Right ventricle myocardium inferior (tissue), 1 donor: ENCODE results near the gene TEK. TPM values are rescaled to one million over a fixed set of nuclear protein-coding genes. Genes with fewer than 3 reads are reported as not detected.

Source experiments
- ATAC-seq: fragments of 200-7000 bp; cut with Tn5 transposase; one replicate; pipeline ENCODE4 v1.9.1; 2020; ENCODE audit warnings: mild to moderate bottlenecking, moderate library complexity
- DNase-seq: peaks from one replicate; pipeline ENCODE4 v3.0.0; 2021; ENCODE audit errors: missing footprints
- intact Hi-C: fragments of 100-400 bp; cut with DNase I; formaldehyde crosslinking; loops from one replicate; pipeline ENCODE4 v1.11.0; 2022
- total RNA-seq: library from RNA; stranded (reverse); fragmentation: NEBNext Ultra II Directional; extraction: Animal tissue kit (Norgen Biotek cat#: 25700); gene quantifications from one replicate; pipeline ENCODE4 v1.2.1, GENCODE V29; 2021
- donor health status: DM: no; HTN: yes; CAD: no; lungs with severe emphysema.

Gene TEK
- total RNA-seq, 1 donor from 2014 or later: 21.1 TPM

- ATAC-seq (no peak), DNase-seq (no peak)
- intact Hi-C loops: no loop called here
These were observed 53.0 kb downstream of the TEK start for GRCh38 chr9:27162045-27162444.

- intact Hi-C loops: no loop called here
These were observed 56.0 kb downstream of the TEK start for GRCh38 chr9:27165068-27165467.

GRCh38 chr9:27165670-27166069 is 56.6 kb downstream of the TEK start:
- DNase-seq (no peak), ATAC-seq (no peak)

More at GRCh38 chr9:27165068-27165467, 56.0 kb downstream of the TEK start:
- ATAC-seq: no peak
- DNase-seq: no peak

GRCh38 chr9:27168496-27168895 is 59.5 kb downstream of the TEK start:
- DNase-seq (no peak), ATAC-seq (no peak)
- intact Hi-C loops: no loop called here

More at GRCh38 chr9:27165670-27166069, 56.6 kb downstream of the TEK start:
- intact Hi-C loops: no loop called here

GRCh38 chr9:27168951-27169350 is 59.9 kb downstream of the TEK start:
- no peak for DNase-seq
- intact Hi-C loops: no loop called here
- ATAC-seq: no peak

GRCh38 chr9:27176971-27177370 is 67.9 kb downstream of the TEK start:
- no peak for ATAC-seq
- intact Hi-C loops: no loop called here
- no peak for DNase-seq

- ATAC-seq (no peak), DNase-seq (no peak)
- intact Hi-C loops: no loop called here
These were observed 70.3 kb downstream of the TEK start for GRCh38 chr9:27179245-27179865.

GRCh38 chr9:27181381-27181780 is 72.4 kb downstream of the TEK start:
- intact Hi-C loops: no loop called here
- DNase-seq: no peak
- no peak for ATAC-seq

- intact Hi-C loops: no loop called here
- DNase-seq (no peak), ATAC-seq (no peak)
These were observed 73.4 kb downstream of the TEK start for GRCh38 chr9:27182421-27182820.

GRCh38 chr9:27183131-27183530 is 74.1 kb downstream of the TEK start:
- DNase-seq (no peak), ATAC-seq (no peak)
- intact Hi-C loops: no loop called here

- no peak for ATAC-seq
- no peak for DNase-seq
- intact Hi-C loops: loop anchor here (1.0 kb wide), 1 partner anchor 10 kb away; no protein-coding TSS in a partner anchor
These were observed 74.7 kb downstream of the TEK start for GRCh38 chr9:27183701-27184100.

GRCh38 chr9:27184556-27185351 is 75.7 kb downstream of the TEK start:
- ATAC-seq: no peak
- no peak for DNase-seq
- intact Hi-C loops: loop anchor here (1.0 kb wide), 1 partner anchor 9 kb away; no protein-coding TSS in a partner anchor

GRCh38 chr9:27188426-27188825 is 79.4 kb downstream of the TEK start:
- ATAC-seq: no peak
- DNase-seq: no peak
- intact Hi-C loops: no loop called here

- intact Hi-C loops: no loop called here
- ATAC-seq (no peak), DNase-seq (no peak)
These were observed 80.4 kb downstream of the TEK start for GRCh38 chr9:27189426-27189825.

- intact Hi-C loops: loop anchor here (5.0 to 10.0 kb wide), 2 partner anchors 48 to 75 kb away; no protein-coding TSS in a partner anchor
- no peak for DNase-seq
- peak; percentile 48 for ATAC-seq
These were observed 83.4 kb downstream of the TEK start for GRCh38 chr9:27192291-27192960.

- ATAC-seq (no peak), DNase-seq (no peak)
- intact Hi-C loops: loop anchor here (1.0 to 10.0 kb wide), 3 partner anchors 10 to 77 kb away; no protein-coding TSS in a partner anchor
These were observed 84.9 kb downstream of the TEK start for GRCh38 chr9:27193886-27194285.

- intact Hi-C loops: loop anchor here (5.0 to 10.0 kb wide), 3 partner anchors 50 to 162 kb away; no protein-coding TSS in a partner anchor
- DNase-seq: no peak
- no peak for ATAC-seq
These were observed 85.5 kb downstream of the TEK start for GRCh38 chr9:27194401-27195091.

- DNase-seq (no peak), ATAC-seq (no peak)
- intact Hi-C loops: loop anchor here (5.0 to 10.0 kb wide), 2 partner anchors 50 to 163 kb away; no protein-coding TSS in a partner anchor
These were observed 86.2 kb downstream of the TEK start for GRCh38 chr9:27195191-27195590.

- intact Hi-C loops: loop anchor here (5.0 to 10.0 kb wide), 2 partner anchors 52 to 164 kb away; no protein-coding TSS in a partner anchor
- ATAC-seq: no peak
- no peak for DNase-seq
These were observed 87.4 kb downstream of the TEK start for GRCh38 chr9:27196383-27196782.
